Measurements from ENCODE around the gene GOLGA3.

- no peak for TF ChIP-seq CTCF (IDR thresholded peaks at IDR 0.05)
- no peak for TF ChIP-seq POLR2A (IDR thresholded peaks at IDR 0.05)
These were observed 53.0 kb downstream of the GOLGA3 start for GRCh38 chr12:132775502-132776229.
